ENCODE results near the gene DGKZ. TPM values are rescaled to one million over a fixed set of nuclear protein-coding genes. Genes with fewer than 3 reads are reported as not detected.
A peak's percentile ranks its signal among the peaks of the same experiment; 100 is the strongest.
"Not testable (repeated sequence)": the region's sequence is repeated elsewhere in the genome, so short reads cannot be mapped to it uniquely, and the experiment has no call there.

Gene DGKZ
- total RNA-seq, 4 donors from 2014 or later, result 41.2 to 105 (median 49.6) TPM

GRCh38 chr11:46377831-46378230 is 30.6 kb downstream of the DGKZ start:
- WGBS, 2 donors, result 87 to 92% methylated on average over 5 of the region's 5 CpGs
- no peaks in the 10 kb centered on the region for H3K9me3 ChIP-seq
- H3K4me1 ChIP-seq, result peaks cover 0 to 28% (median 15%) of the 10 kb centered on the region in 4 donors

GRCh38 chr11:46378296-46378695 is 31.0 kb downstream of the DGKZ start:
- Histone ChIP-seq H3K4me3 (no peak overlapping the region), H3K27me3 (peaks cover 0 to 5% of the 10 kb centered on the region in 2 donors), H3K4me1 (peaks cover 0 to 33% (median 16%) of the 10 kb centered on the region in 4 donors), H3K27ac (peak overlapping the region in 1 of 4 donors; percentile 97), H3K36me3 (peaks cover 0 to 53% (median 15%) of the 10 kb centered on the region in 3 donors), H3K9me3 (no peaks in the 10 kb centered on the region)
- TF ChIP-seq EP300 (IDR thresholded peaks at IDR 0.05) (no peak), POLR2A (IDR thresholded peaks at IDR 0.05) (no peak)
- TF ChIP-seq, protein P1, sequence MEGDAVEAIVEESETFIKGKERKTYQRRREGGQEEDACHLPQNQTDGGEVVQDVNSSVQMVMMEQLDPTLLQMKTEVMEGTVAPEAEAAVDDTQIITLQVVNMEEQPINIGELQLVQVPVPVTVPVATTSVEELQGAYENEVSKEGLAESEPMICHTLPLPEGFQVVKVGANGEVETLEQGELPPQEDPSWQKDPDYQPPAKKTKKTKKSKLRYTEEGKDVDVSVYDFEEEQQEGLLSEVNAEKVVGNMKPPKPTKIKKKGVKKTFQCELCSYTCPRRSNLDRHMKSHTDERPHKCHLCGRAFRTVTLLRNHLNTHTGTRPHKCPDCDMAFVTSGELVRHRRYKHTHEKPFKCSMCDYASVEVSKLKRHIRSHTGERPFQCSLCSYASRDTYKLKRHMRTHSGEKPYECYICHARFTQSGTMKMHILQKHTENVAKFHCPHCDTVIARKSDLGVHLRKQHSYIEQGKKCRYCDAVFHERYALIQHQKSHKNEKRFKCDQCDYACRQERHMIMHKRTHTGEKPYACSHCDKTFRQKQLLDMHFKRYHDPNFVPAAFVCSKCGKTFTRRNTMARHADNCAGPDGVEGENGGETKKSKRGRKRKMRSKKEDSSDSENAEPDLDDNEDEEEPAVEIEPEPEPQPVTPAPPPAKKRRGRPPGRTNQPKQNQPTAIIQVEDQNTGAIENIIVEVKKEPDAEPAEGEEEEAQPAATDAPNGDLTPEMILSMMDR (IDR thresholded peaks at IDR 0.05), result no peak
- WGBS, 2 donors, result 91 to 92% methylated on average over 4 to 10 of the region's 10 CpGs
- no peak for DNase-seq (ENCODE audit: low spot score in 2 of 2)

More at GRCh38 chr11:46377831-46378230, 30.6 kb downstream of the DGKZ start:
- Histone ChIP-seq H3K36me3 (peaks cover 0 to 57% (median 15%) of the 10 kb centered on the region in 3 donors), H3K27ac (no peak overlapping the region), H3K4me3 (no peak overlapping the region), H3K27me3 (peaks cover 0 to 5% of the 10 kb centered on the region in 2 donors)
- DNase-seq (ENCODE audit: low spot score in 2 of 2), result no peak
- no peak for TF ChIP-seq POLR2A (IDR thresholded peaks at IDR 0.05)
- TF ChIP-seq EP300 (IDR thresholded peaks at IDR 0.05), result no peak
- TF ChIP-seq, protein P1 (IDR thresholded peaks at IDR 0.05), result no peak

DNA sequence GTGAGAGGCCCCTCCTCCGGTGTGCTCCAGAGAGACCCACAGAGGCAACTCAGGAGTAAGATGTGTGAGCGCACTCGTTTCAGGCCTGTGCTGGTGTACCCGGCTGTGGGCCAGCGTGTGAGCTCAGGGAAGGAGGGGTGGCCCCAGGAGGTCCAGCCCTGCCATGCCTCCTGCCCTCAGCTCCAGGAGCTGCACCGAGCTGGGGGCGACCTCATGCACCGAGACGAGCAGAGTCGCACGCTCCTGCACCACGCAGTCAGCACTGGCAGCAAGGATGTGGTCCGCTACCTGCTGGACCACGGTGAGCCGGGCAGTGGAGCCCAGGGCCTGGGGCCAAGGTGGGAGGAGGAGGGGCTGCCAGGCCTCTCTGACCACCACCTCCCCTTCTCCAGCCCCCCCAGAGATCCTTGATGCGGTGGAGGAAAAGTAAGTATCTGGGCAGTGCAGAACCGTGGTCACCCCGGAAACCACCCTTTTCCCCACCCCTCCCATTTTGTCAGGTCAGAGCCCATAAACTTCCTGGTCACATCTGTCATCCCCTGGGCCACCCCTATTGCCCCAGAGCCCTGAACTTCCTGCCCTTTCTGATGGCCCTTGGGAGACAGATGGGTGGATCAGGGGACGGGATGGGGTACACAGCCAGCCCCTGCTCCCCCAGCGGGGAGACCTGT is 31.7 kb downstream of the DGKZ start:
- Histone ChIP-seq H3K9me3 (no peaks in the 10 kb centered on the region), H3K4me3 (no peak overlapping the region), H3K27me3 (peaks cover 0 to 5% of the 10 kb centered on the region in 2 donors), H3K36me3 (peaks cover 0 to 49% (median 10%) of the 10 kb centered on the region in 3 donors), H3K4me1 (peaks cover 0 to 35% (median 16%) of the 10 kb centered on the region in 4 donors), H3K27ac (peak overlapping the region in 2 of 4 donors; percentile 91 to 97)
- DNase-seq (ENCODE audit: low spot score in 2 of 2), result no peak
- TF ChIP-seq POLR2A (IDR thresholded peaks at IDR 0.05) (no peak), EP300 (IDR thresholded peaks at IDR 0.05) (no peak)
- TF ChIP-seq, protein P1 (IDR thresholded peaks at IDR 0.05), result no peak
- 65 to 71% methylated on average over 6 to 12 of the region's 20 CpGs for WGBS, 2 donors

GRCh38 chr11:46379482-46380293 is 32.4 kb downstream of the DGKZ start:
- not testable (repeated sequence) for H3K9me3 ChIP-seq; H3K27me3 ChIP-seq; DNase-seq (ENCODE audit: low spot score in 2 of 2)
- Histone ChIP-seq H3K27ac (peak overlapping the region; percentile 70 to 97 (median 90)), H3K4me3 (peak overlapping the region in 1 of 4 donors; percentile 79), H3K4me1 (peaks cover 0 to 35% (median 16%) of the 10 kb centered on the region in 4 donors), H3K36me3 (peaks cover 0 to 41% (median 10%) of the 10 kb centered on the region in 3 donors)
- WGBS, 2 donors, result 65 to 71% methylated on average over 10 to 13 of the region's 36 CpGs

- Histone ChIP-seq H3K9me3 (no peaks in the 10 kb centered on the region), H3K36me3 (peaks cover 0 to 33% (median 9%) of the 10 kb centered on the region in 3 donors), H3K27ac (peak overlapping the region; percentile 70 to 97 (median 90)), H3K4me3 (peak overlapping the region; percentile 57 to 79 (median 68)), H3K4me1 (peaks cover 0 to 35% (median 16%) of the 10 kb centered on the region in 4 donors), H3K27me3 (peaks cover 0 to 6% of the 10 kb centered on the region in 2 donors)
- 0 to 1% methylated on average over 26 to 34 of the region's 45 CpGs for WGBS, 2 donors
- TF ChIP-seq POLR2A (IDR thresholded peaks at IDR 0.05) (no peak), EP300 (IDR thresholded peaks at IDR 0.05) (peak in 1 of 2 donors; percentile 28)
- DNase-seq (ENCODE audit: low spot score in 2 of 2), result peak; percentile 37 to 43
Measured at GRCh38 chr11:46380340-46381047, 33.2 kb downstream of the DGKZ start.
